GM21423 (cell line): ENCODE data around the gene TARS2.

ENCODE experiments used
- ATAC-seq: cut with Tn5 transposase; IDR thresholded peaks from one replicate; pipeline ENCODE4 v1.9.1; 2021; ENCODE audit warnings: mild to moderate bottlenecking, moderate library complexity; ENCODE audit not compliant: unreplicated experiment

The TARS2 gene, protein sequence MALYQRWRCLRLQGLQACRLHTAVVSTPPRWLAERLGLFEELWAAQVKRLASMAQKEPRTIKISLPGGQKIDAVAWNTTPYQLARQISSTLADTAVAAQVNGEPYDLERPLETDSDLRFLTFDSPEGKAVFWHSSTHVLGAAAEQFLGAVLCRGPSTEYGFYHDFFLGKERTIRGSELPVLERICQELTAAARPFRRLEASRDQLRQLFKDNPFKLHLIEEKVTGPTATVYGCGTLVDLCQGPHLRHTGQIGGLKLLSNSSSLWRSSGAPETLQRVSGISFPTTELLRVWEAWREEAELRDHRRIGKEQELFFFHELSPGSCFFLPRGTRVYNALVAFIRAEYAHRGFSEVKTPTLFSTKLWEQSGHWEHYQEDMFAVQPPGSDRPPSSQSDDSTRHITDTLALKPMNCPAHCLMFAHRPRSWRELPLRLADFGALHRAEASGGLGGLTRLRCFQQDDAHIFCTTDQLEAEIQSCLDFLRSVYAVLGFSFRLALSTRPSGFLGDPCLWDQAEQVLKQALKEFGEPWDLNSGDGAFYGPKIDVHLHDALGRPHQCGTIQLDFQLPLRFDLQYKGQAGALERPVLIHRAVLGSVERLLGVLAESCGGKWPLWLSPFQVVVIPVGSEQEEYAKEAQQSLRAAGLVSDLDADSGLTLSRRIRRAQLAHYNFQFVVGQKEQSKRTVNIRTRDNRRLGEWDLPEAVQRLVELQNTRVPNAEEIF

DNA sequence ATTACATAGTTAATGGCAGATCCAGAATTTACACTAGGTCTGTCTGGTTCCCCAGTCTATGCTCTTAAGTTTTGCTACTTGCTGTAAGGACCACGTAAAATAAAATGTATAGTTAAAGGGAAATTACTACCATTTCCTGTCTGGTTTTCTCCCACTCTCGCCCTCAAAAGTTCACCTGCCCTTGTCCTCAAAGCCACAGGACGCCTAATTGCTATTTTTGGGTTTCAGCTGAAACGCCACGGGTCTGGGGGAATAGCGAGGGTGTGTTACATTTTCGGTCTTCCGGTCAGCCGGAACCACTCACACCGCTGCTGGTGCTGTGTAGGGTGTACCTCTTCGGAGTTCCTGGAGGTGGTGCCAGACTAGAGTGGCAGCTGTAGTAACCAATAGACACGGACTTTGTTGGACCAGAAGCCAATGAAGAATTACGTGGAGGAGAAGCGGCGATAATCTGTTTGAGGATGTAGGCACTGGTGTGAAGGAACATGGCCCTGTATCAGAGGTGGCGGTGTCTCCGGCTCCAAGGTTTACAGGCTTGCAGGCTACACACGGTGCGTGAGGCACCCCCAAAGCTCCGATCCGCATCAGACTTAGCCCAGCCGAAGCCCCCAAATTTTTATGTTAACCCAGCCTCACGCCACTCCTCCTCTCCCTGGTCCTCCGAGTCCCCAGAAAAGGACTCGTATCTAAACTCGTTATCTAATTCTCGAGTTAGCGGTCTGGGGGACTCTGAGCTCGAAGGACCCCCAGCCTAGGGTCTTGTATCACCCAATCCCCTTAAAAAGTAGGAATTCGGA is at the start of gene TARS2:
TARS2 (plus strand) TSS at position 454 of the 797 bp plus-strand sequence; CDS start at position 486, 32 bp downstream.
- ATAC-seq: peak; percentile 99

DNA sequence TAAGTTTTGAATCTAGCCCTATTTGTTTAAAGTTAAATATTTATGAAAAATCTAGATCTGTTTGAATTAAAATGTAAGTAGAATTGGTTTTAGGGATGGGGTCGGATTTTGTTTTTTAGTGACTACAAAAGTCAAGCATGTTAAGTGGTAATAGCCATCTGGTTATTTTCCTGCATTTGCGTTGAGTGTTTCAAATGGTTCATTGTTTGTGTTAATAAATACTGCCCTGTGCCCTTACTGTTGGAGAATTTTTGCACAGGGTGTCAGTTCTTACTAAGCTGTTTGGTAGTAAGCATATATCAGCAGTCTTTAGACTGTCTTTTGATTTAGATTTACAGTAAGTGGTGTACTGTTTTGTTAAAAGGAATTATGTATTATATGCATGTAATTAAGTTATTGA is 46.1 kb upstream of the TARS2 start:
- ATAC-seq: no peak

DNA sequence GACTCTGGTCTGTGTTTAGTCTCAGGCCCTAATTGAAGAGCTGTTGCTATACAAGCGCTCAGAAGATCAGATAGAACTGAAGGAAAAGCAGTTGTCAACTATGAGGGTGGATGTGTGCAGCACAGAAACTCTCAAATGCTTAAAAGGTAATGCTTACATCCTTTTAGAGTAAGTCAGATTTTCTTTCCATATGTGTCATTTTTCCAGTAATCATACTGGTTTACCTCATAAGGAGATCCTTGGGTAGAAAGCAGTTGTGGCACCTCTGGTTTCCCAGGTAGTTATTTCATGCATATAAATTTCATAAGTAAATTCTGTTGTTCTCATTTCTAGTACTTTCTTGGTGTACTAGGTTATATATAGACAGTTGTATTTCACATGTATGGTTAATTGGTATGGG is 43.0 kb upstream of the TARS2 start:
- no peak for ATAC-seq

DNA sequence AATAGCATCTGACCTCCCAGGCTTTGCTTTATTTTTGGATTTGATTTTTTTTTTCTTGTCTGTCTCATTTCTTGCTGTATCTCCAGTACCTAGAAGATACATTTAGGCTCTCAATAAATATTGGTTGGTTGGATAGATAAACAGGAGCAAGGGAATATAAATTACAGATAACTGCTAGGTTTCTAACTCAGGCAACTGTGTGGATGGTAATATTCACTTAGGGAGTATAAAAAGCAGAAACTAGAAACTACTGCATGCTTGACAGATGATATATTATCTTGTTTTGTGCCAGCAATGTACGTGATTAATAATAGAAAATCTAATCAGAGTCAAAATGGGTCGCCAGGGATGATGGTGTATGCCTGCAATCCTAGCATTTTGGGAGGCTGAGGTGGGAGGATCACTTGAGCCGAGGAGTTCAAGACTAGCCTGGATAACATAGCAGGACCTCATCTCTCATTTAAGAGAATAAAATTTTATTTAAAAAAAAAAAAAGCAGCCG is 31.0 kb upstream of the TARS2 start:
- ATAC-seq: no peak

DNA sequence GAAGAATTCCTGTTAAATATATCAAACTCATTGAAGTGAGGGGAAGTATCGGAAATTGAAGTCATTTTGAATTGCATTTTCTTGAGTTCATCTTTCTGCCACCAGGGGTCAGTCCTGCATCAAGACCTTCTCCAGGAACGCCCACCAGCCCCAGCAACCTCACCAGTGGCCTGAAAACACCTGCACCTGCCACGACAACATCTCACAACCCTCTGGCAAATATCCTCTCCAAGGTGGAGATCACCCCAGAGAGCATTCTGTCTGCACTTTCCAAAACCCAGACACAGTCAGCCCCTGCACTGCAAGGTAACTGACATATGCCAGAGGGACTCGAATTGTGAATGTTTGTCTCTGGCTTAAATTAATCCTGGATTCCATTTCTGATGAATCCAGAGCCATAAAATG is 22.8 kb upstream of the TARS2 start:
- ATAC-seq: no peak

DNA sequence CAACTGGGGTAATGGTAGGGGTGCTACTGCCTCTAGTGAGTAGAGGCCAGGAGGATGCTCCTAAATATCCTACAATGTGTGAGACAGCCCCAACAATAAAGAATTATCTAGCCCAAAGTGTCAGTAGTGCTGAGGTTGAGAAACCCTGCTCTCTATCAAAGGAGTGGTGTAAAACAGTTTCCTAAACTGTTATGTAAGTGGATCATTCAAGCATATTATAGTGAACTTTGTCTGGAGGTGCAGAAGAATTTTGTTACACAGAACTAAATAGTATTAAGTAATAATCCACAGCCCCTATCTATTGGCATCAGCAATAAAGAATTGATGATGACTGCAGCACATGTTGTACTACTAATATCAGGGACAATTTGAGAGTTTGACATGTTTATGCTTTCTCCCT is 20.3 kb upstream of the TARS2 start:
- ATAC-seq: no peak

DNA sequence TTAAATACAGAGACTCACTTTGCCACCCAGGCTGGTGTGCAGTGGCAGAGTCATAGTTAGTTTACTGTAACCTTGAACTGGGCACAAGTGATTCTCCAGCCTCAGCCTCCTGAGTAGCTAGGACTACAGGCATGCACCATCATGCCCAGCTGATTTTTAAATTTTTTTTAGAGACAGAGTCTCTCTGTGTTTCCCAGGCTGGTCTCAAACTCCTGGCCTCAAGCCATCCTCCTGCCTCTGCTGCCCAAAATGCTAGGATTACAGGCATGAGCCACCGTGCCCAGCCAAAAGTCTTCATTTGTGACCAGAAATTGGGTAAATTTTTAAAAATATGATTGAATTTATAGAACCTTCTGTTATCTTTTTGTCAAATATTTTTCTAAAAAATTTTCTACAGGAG is 17.9 kb upstream of the TARS2 start:
- ATAC-seq: no peak

DNA sequence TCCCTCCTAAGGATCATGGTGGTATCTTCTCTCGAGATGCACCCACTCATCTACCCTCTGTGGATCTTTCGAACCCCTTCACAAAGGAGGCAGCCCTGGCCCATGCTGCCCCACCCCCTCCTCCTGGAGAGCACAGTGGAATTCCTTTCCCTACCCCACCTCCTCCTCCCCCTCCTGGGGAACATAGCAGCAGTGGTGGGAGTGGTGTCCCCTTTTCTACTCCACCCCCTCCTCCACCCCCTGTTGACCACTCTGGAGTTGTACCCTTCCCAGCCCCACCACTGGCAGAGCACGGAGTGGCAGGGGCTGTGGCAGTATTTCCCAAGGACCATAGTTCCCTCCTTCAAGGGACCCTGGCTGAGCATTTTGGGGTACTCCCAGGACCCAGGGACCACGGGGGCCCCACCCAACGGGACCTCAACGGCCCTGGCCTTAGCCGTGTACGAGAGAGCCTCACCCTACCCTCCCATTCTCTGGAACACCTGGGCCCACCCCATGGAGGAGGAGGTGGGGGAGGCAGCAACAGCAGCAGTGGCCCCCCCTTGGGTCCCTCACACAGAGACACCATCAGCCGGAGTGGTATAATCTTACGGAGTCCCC is 14.5 kb upstream of the TARS2 start:
- no peak for ATAC-seq

DNA sequence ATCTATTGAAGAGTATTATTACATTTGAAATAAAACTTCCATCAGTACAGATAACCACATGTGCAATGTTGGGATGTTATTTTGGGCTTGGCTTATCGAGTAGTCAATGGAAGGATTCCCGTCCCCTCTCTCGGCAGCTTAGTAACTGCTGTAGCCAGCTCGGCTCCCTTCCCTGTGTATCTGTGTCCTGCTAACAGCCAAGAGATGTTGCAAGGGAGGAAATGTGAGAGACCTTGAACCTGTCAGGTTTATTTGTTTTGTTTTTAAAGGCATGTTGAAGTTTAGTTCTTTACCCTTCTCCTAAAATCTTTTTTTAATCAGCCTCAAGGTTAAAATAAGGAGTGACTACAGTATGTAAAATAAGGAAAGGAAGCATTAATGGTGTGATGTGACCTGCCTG is 13.6 kb upstream of the TARS2 start:
- ATAC-seq: no peak

DNA sequence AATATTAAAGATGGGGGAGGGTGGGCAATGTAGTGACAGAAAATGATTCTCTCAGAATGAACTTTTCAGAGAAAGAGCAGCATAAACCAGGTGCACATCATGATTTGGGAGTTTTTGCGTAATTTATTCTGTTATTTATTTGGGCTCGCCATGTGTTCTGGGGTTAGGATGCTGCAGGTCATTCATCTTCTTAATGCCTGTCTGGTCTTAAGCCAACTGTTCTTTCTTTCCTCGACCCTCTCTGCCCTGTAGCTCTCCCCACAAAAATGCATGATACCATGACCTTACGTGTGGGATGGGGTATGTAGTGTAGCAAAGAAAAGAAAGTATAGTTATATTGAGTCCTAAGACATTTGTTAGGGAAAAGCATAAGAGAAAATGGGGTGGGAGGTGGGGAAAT is 12.3 kb upstream of the TARS2 start:
- no peak for ATAC-seq

DNA sequence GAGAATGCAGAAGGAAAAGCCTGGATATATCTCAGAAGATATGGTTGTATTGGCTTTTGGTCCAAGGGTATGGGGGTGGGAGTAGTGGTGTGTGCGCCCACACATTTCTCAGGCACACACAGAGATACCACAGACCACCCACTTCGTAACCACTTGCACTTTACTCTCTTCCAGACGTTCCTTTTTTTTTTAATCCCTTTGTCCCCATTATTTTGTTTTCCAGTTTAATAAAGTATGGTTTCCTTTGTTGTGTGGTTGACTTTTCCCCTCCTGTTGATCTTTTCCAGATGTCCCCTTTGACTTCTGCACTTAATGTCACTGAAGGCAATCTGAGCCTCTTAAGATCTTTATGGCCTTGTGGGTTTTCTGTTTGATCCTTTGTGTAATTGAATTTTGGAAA is 10.5 kb upstream of the TARS2 start:
- no peak for ATAC-seq

DNA sequence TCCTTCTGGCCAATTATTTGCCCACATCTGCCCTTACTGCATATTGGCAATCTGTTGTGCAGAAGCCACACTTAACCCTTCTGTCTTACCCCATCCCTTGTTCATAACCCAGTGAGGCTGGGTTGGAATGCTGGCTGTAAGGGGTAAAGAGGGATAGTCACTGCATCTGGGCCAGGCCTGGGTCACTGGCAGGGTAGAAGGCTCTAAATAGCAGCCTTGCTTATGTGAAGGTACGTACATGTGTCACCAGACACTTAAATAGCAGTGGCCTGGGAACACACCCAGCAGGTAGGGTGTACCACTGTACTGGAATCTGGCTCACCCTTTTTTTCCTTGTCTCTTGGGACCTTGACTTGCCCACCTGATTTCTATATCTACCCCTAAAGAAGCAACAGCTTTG is 9.9 kb upstream of the TARS2 start:
- ATAC-seq: no peak

DNA sequence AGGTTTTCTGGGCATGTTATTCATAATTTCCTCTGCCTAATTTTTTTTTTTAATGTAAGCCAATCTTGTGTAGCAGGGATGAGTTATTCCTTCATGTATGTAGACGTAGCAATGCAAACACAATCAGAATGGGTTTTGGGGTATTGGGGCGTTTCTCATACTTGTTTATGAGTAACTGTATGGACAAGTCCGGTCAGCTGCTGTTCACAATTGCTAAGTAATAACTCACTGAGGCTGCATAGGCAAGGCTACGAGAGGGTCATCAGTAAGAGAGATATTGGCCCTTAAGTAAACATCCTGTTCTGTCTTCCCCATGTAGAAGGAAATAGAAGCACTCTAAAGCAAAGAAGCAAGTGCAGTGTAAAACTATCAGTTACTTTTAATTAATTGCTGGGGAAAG is 9.5 kb upstream of the TARS2 start:
- ATAC-seq: no peak

DNA sequence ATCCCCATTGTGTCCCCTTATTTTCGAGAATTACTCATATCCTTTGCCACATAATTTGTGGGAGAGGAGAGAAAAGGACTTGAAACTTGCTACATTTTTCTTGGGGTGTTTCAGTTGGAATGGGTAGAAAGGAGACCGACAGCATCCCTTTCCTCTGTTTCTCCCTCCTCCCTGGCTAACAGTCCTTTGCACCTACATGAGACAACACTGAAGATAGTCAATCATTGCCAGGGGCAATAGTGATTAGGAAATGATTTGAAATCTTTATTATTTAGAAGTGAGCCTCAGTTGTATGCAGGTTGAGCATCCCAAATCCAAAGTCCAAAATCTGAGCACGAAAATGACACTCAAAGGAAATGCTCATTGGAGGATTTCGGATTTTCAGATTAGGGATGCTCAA is 7.8 kb upstream of the TARS2 start:
- no peak for ATAC-seq

DNA sequence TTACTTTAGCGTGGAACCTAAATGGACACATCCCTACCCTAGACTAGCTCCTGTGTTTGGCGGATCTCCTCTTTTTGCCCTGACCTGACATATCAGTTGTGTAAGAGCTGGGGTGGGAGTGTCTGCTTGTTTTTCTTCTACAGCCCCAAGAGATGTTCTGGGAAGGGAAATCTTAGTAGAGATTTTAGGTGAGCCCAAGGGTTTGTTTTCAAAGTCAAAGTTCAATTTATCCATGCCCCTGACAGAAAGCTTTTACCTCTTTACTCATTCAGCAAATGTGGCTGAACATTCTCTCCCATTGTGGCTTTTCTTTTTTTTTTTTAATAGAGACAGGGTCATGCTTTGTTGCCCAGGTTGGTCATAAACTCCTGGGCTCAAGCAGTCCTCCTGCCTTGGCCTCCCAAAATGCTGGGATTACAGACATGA is 7.3 kb upstream of the TARS2 start:
- ATAC-seq: no peak

DNA sequence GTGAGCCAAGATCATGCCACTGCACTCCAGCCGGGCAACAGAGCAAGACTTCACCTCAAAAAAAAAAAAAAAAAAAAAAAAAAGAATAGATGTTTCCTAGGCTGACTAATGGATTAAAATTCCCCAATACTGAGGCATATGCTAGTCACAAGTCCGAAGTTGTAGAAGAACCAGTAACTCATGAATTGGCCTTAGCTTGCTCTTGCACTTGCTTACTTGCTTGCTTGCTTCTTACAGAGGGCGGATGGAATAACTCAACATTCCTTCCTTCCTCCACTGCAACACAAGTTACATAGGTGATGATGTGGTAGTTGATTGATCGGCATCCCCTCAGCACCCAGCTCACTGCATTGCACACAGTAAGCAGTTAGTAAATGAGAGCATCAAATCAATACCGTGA is 2.8 kb upstream of the TARS2 start:
- ATAC-seq: no peak

DNA sequence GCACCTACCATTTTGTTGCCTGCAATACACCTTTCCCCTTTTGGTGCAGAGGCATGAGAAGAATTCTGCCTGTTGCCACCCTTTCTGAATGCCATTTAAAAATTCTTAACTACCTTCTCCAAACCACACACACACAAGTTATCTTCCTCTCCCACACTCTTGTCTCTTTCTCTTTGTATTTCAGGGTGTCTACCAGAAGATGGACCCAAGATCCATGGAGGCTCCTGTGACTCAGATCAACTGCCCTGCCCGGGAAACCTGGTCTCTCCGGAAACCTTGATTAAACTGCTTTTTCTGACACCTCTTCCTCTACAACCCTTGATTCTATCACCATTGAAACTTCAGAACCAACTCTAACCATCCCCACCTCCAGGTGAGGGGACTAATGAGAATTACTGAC is 2.4 kb upstream of the TARS2 start:
- ATAC-seq: no peak

DNA sequence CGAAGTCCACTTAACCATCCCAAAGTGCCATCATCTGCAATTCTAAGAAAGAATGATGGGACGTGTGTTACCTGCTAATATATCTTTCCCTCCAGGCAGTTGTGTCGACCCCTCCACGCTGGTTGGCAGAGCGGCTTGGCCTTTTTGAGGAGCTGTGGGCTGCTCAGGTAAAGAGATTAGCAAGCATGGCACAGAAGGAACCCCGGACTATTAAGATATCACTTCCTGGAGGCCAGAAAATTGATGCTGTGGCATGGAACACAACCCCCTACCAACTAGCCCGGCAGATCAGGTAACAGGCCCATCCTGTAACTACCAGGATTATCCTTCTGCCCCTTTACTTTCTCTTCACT is 520 bp downstream of the TARS2 start:
- no peak for ATAC-seq

DNA sequence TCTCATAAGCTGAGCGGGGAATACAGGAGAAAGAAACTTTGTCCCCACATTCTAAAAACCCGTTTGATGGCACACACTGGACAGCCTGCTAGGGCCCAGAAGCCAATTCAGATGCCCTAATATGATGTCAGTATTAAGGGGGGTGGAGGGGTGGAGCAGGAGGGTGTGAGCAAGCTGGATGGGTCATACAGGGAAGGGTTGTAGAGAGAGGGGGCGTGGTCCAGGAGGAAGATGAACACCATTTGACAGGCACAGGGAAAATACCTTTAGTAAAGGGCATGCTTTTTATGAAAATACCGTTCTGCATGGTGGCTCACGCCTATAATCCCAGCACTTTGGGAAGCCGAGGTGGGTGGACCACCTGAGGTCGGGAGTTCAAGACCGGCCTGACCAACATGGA is 6.0 kb downstream of the TARS2 start:
- ATAC-seq: no peak

DNA sequence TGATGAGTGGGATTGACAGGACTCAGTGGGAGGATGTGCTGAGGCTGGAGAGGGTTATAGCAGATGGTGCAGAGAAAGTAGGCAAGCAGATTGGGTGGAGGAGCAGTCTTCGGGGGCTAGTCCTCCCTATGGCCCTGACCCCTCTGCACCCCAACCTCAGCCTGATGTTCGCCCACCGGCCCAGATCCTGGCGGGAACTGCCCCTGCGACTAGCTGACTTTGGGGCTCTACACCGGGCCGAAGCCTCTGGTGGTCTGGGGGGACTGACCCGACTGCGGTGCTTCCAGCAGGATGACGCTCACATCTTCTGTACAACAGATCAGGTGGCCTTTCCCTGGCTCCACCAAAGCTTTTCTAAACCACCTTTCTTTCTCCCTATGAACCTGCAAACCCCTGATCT is 11.1 kb downstream of the TARS2 start:
- no peak for ATAC-seq

DNA sequence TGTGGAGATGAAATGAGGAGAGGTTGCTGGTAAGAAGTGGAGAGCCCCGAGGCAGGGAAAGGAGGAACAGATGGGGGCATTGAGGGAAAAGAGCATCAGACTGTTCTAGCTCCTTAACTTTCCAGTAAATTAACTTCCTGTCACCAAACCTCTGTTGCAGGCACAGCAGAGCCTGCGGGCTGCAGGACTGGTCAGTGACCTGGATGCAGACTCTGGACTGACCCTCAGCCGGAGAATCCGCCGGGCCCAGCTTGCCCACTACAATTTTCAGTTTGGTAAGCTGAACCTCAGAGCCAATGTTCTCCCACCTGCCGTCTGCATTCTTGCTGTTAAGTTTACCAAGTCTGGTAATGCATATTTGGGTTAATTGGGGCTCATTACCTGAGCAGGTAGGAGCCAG is 18.2 kb downstream of the TARS2 start:
- no peak for ATAC-seq
